Right cardiac atrium (tissue), 5 donors: ENCODE measurements around the gene CAGE1. TPM values are rescaled to one million over a fixed set of nuclear protein-coding genes. Genes with fewer than 3 reads are reported as not detected.
"Not testable (repeated sequence)": the region's sequence is repeated elsewhere in the genome, so short reads cannot be mapped to it uniquely, and the experiment has no call there.

Experiments used
- ATAC-seq, 2 donors: fragments of 200-7000 bp; cut with Tn5 transposase; one replicate each; pipeline versions ENCODE4 v1.8.0 to v1.9.1; 2020; ENCODE audit warnings: moderate library complexity in 2 of 2, mild to moderate bottlenecking in 1 of 2
- DNase-seq, 3 donors: peaks; one replicate each; pipeline ENCODE4 v3.0.0-alpha.2; 2020
- H3K27ac ChIP-seq: one replicate; pipeline ENCODE4 v1.5.1; 2013; ENCODE audit warnings: mild to moderate bottlenecking, low read length, control low read depth, moderate library complexity
- H3K27me3 ChIP-seq: one replicate; pipeline ENCODE4 v1.6.1; 2013; ENCODE audit not compliant: control insufficient read depth, insufficient read depth
- H3K4me1 ChIP-seq: one replicate; pipeline ENCODE4 v1.6.1; 2013; ENCODE audit warnings: low read length; ENCODE audit not compliant: control insufficient read depth, insufficient read depth
- H3K4me3 ChIP-seq: one replicate; pipeline ENCODE4 v1.5.1; 2013; ENCODE audit warnings: low read length, control low read depth
- H3K9me3 ChIP-seq: one replicate; pipeline ENCODE4 v1.6.1; 2013; ENCODE audit warnings: low read length; ENCODE audit not compliant: control insufficient read depth
- WGBS: extraction: QIAGEN DNeasy Blood & Tissue Kit; methylation state at CpG from one replicate; pipeline ENCODE4 v1.1.7; 2013; 5-methylcytosine and 5-hydroxymethylcytosine counted together
- intact Hi-C, 4 donors: fragments of 100-400 bp; cut with DNase I; formaldehyde crosslinking; loops; one replicate each; pipeline versions ENCODE4 v1.11.0 to v1.14.0; 2022 to 2023
- polyA plus RNA-seq: library from polyadenylated mRNA; stranded (reverse); fragments of 200-250 nt; gene quantifications from one replicate; pipeline ENCODE4 v1.2.3, GENCODE V29; 2013
- total RNA-seq, 4 donors: library from RNA; stranded (reverse); fragmentation: NEBNext Ultra II Directional; extraction: Animal tissue kit (Norgen Biotek cat#: 25700); gene quantifications; one replicate each; pipeline ENCODE4 v1.2.1, GENCODE V29; 2021
- donor health status: healthy with polysubstance abuse.
- donor health status: DM: no; HTN: yes; CAD: no.
- donor health status: DM: no; HTN: no; CAD: no.
- donor health status: DM: no; HTN: yes; CAD: no; lungs with severe emphysema.
- donor health status: DM: yes; HTN: yes; CAD: no.

CAGE1 gene
- total and polyA plus RNA-seq, 5 donors: 0.11 to 0.17 (median 0.11) TPM; not detected in 2

DNA sequence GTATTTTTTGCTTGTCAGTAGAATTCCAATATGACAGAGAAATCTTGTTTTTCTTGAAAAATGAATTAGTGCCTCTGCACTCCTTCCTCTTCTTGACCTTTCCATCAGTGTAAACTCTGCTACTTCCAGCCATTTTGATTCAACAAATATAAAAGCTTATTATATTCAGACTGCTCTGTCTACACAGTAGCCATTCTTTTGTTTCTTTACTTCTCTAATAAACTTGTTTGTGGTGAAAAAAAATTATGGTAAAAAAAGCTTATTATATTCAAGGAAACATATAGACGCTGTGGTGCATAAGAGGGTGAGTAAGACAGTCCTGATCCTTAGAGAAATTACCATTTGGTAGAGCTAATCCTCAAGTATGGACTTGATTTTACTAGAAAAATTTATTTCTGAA lies 11.6 kb downstream of the CAGE1 start:
- no peak overlapping the region for H3K27ac ChIP-seq
- no peak for DNase-seq
- no peaks in the 10 kb centered on the region for H3K27me3 ChIP-seq
- ATAC-seq: no peak
- H3K9me3 ChIP-seq: no peaks in the 10 kb centered on the region
- intact Hi-C loops: loop anchor here in 1 of 4 donors (10.0 kb wide), 1 partner anchor 53 kb away; no protein-coding TSS in a partner anchor
- 91% methylated on average over 1 of the region's 1 CpG for WGBS
- no peak overlapping the region for H3K4me3 ChIP-seq
- H3K4me1 ChIP-seq: no peaks in the 10 kb centered on the region

DNA sequence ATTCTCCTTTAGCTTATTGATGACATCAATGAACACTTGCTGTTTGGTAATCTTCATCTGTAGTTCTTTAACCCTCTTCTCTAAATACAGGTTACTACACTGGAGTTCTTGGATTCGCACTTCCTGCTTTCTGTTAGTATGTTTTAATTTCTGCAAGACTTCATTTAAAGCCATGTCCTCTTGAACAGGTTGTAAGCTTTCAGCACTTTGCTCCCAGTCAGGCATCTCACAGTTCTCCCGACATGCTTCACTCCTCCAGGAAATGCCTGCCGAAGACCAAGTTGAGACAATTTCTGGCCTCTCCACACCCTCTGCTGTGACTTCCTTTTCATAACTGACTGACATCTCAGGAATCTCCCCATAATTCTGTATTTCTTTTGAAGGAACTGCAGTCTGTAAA lies 15.8 kb downstream of the CAGE1 start:
- H3K4me3 ChIP-seq: no peak overlapping the region
- ATAC-seq (no peak), DNase-seq (no peak)
- WGBS: 34% methylated on average over 3 of the region's 3 CpGs
- no peak overlapping the region for H3K27ac ChIP-seq
- no peaks in the 10 kb centered on the region for H3K9me3 ChIP-seq
- no peaks in the 10 kb centered on the region for H3K4me1 ChIP-seq
- intact Hi-C loops: loop anchor here in 1 of 4 donors (10.0 kb wide), 1 partner anchor 49 kb away; no protein-coding TSS in a partner anchor
- no peaks in the 10 kb centered on the region for H3K27me3 ChIP-seq

DNA sequence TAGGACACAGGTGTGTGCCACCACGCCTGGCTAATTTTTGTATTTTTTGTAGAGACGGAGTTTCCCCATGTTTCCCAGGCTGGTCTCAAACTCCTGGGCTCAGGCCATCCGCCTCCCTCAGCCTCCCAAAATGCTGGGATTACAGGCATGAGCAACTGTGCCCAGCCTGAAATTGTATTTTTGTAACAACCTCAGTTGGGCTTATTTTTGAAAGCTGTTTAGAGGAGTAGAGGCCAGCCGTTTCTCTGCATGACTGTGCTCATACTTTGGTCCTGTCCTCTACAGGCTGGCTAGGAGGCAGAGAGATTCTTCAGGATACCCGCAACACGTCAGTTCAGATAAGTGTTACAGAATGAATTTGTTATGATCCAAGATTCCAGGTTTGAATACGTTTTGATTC lies 22.1 kb downstream of the CAGE1 start:
- Histone ChIP-seq H3K27me3 (no peaks in the 10 kb centered on the region), H3K27ac (no peak overlapping the region), H3K4me1 (no peaks in the 10 kb centered on the region), H3K9me3 (no peaks in the 10 kb centered on the region), H3K4me3 (no peak overlapping the region)
- intact Hi-C loops: no loop called here
- 69% methylated on average over 7 of the region's 7 CpGs for WGBS
- DNase-seq: no peak
- no peak for ATAC-seq

DNA sequence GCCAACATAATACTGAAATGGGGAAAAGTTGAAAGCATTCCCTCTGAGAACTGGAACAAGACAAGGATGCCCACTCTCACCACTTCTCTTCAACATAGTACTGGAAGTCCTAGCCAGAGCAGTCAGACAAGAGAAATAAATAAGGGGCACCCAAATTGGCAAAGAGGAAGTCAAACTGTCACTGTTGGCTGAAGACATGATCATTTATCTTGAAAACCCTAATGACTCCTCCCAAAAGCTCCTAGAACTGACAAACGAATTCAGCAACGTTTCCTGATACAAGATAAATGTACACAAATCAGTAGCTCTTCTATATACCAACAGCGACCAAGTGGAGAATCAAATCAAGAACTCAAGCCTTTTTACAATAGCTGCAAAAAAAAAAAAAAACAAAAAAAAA lies 37.6 kb downstream of the CAGE1 start:
- H3K9me3 ChIP-seq, H3K27ac ChIP-seq, H3K4me1 ChIP-seq, DNase-seq, H3K4me3 ChIP-seq, intact Hi-C loops, ATAC-seq, H3K27me3 ChIP-seq: not testable (repeated sequence)
- 64% methylated on average over 3 of the region's 3 CpGs for WGBS

DNA sequence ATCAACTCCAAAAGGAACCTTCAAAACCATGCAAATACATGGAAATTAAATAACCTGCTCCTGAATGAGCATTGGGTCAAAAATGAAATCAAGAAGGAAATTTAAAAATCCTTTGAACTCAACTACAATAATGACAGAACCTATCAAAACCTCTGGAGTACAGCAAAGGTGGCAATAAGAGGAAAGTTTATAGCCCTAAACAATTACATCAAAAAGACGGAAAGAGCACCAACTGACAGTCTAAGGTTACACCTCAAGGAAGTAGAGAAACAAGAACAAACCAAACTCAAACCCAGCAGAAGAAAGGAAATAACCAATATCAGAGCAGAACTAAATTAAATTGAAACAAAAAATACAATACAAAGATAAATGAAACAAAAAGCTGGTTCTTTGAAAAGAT lies 39.0 kb downstream of the CAGE1 start:
- H3K27me3 ChIP-seq, H3K27ac ChIP-seq, H3K4me1 ChIP-seq, DNase-seq, ATAC-seq, H3K9me3 ChIP-seq, intact Hi-C loops, H3K4me3 ChIP-seq: not testable (repeated sequence)
- 80% methylated on average over 1 of the region's 1 CpG for WGBS

DNA sequence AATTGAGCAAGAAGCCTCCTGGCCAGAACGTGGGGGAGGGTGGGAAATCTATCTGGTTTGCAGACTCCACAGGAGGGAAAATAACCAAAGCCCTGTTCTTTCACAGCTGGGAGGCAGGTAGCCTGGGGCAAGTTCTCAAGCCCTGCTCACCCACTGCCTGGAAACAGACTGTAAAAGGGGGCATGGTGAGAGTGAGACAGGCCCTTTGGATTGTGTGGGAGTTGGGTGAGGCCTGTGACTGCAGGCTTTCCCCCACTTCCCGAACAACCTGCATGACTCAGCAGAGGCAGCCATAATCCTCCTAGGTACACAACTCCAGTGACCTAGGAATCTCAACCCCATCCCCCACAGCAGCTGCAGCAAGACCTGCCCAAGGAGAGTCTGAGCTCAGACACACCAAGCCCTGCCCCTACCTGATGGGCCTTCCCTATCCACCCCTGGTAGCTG lies 42.0 kb downstream of the CAGE1 start:
- H3K27ac ChIP-seq, H3K4me3 ChIP-seq, DNase-seq, H3K9me3 ChIP-seq, H3K4me1 ChIP-seq, intact Hi-C loops, H3K27me3 ChIP-seq, ATAC-seq: not testable (repeated sequence)
- 70% methylated on average over 2 of the region's 2 CpGs for WGBS

DNA sequence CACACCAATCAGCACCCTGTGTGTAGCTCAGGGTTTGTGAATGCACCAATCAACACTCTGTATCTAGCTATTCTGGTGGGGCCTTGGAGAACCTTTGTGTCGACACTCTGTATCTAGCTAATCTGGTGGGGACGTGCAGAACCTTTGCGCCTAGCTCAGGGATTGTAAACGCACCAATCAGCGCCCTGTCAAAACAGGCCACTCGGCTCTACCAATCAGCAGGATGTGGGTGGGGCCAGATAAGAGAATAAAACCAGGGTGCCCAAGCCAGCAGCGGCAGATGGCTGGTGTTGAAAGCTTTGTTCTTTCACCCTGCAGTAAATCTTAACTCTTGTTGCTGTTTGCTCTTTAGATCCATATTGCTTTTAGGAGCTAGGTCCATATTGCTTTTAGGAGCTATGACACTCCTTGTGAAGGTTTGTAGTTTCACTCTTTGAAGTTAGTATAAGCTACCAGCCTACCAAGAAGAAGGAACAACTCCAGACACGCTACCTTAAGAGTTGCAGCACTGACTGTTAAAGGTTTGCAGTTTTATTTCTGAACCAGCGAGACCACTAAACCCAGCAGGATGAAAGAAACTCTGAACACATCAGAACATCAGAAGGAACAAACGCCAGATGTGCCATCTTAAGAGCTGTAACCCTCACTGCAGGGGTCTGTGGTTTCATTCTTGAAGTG lies 44.6 kb downstream of the CAGE1 start:
- H3K27ac ChIP-seq, DNase-seq, H3K27me3 ChIP-seq, H3K4me1 ChIP-seq, H3K9me3 ChIP-seq, intact Hi-C loops, H3K4me3 ChIP-seq, ATAC-seq: not testable (repeated sequence)
- 64% methylated on average over 10 of the region's 10 CpGs for WGBS

DNA sequence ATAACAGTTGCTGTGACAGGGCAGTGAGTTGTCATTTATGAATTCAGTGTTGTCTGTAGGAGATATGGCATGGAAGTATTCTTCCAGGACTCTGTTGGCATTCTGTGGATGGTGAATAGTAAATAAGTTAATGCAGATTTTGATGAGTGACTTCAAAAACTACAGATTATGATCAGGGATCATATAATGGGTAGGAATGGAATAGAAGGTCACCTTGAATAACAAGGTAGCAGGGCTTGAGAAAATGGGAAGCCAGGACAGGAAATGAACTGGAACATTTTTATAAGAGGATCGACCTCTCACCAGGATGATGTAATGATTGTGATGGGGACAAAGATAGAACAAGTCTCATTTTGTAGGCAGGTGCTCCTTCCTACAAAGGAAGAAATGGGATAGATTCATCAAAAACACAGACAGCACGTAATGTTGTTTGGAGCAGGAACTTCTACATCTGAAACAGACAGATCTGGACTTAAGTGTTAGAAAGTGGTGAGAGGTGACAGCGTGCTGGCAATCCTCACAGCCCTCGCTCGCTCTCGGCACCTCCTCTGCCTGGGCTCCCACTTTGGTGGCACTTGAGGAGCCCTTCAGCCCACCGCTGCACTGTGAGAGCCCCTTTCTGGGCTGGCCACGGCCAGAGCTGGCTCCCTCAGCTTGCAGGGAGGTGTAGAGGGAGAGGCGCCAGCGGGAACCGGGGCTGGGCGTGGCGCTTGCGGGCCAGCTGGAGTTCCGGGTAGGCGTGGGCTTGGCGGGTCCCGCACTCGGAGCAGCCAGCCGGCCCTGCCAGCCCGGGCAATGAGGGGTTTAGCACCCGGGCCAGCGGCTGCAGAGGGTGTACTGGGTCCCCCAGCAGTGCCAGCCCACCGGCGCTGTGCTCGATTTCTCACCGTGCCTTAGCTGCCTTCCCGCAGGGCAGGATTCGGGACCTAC lies 45.7 kb downstream of the CAGE1 start:
- Histone ChIP-seq H3K9me3 (no peaks in the 10 kb centered on the region), H3K4me3 (no peak overlapping the region), H3K4me1 (no peaks in the 10 kb centered on the region), H3K27ac (peak overlapping the region; percentile 23), H3K27me3 (no peaks in the 10 kb centered on the region)
- intact Hi-C loops: no loop called here
- WGBS: 78% methylated on average over 29 of the region's 29 CpGs
- DNase-seq (peak; percentile 22 to 74 (median 72)), ATAC-seq (no peak)

DNA sequence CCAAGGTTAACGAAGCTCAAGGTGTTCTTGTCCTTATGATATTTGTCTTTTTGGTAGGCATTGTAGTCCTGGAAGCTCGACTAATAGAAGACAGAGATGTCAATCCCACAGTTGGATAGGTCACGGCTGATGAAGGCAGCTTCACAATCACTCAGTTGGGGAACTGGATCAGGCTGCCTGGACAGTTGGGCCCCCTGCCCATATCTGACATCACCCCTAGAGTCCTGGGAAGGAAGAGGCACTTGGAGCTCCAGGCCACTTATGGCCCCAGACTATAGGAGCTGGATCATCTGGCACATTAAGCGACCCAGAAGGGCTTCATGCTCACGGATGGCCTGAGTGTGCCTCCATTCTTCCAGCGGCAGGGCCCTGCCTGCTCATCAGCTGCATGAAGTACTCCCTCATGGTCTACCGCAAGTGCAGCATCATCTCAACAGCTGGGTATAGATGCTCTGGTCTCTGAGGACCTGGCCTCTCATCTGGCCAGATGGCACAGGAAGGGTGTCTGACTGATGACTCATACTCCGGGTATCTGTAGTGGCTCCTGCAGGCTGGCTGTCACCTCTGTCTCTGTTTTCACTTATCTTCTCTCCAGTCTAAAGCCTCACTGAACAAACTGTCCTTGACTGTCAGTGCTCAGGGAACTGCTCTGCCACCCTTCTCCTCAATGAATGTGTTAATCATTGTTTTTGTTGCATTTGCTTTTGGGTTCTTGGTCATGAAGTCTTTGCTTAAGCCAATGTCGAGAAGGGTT lies 47.4 kb downstream of the CAGE1 start:
- peak overlapping the region; percentile 53 for H3K27ac ChIP-seq
- H3K9me3 ChIP-seq: no peaks in the 10 kb centered on the region
- H3K4me1 ChIP-seq: no peaks in the 10 kb centered on the region
- H3K27me3 ChIP-seq: no peaks in the 10 kb centered on the region
- H3K4me3 ChIP-seq: no peak overlapping the region
- intact Hi-C loops: no loop called here
- 63% methylated on average over 9 of the region's 9 CpGs for WGBS
- ATAC-seq (peak; percentile 89 to 92), DNase-seq (peak in 2 of 3 donors; percentile 21 to 54)

DNA sequence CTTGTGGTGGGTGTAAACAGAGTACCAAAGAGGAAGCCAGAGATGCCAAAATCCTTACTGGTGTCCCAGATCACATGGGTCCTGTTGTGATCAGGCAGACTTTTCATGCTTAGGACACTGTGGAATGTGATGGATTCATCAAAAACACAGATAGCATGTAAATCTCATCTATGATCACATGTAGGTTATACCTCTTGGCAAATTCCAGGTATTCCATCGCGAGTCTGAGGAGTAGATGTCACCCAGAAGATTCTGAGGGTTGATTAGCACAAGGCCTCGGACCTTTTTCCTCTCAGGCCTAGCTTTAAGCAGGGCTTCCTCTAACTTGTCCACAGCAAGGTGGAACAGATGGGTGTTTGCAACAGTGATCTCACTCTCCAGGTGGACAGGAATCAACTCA lies 48.3 kb downstream of the CAGE1 start:
- no peaks in the 10 kb centered on the region for H3K9me3 ChIP-seq
- no peak for DNase-seq
- 93% methylated on average over 3 of the region's 3 CpGs for WGBS

More for the DNA sequence above, 48.3 kb downstream of the CAGE1 start:
- ATAC-seq: no peak
- no peak overlapping the region for H3K27ac ChIP-seq
- intact Hi-C loops: no loop called here
- no peaks in the 10 kb centered on the region for H3K27me3 ChIP-seq
- no peaks in the 10 kb centered on the region for H3K4me1 ChIP-seq
- H3K4me3 ChIP-seq: no peak overlapping the region
